GM13976 (cell line): ENCODE results near the gene BMPR1B.

Source experiments
- DNase-seq: peaks from one replicate; pipeline ENCODE4 v3.0.0; 2012; ENCODE audit warnings: low spot score
- CTCF ChIP-seq: IDR thresholded peaks from 2 replicates; pipeline ENCODE4 v1.5.1; 2012; ENCODE audit warnings: borderline replicate concordance, mild to moderate bottlenecking; ENCODE audit not compliant: insufficient read depth; ENCODE audit errors: extremely low read depth, missing control alignments, control extremely low read depth
- in situ Hi-C: fragments of 300-500 bp; cut with MboI; formaldehyde crosslinking; loops from one replicate; pipeline ENCODE4 v1.12.0; 2022; ENCODE audit warnings: low sequenced_read_pairs, mixed read lengths, inconsistent platforms; ENCODE audit not compliant: unreplicated experiment

BMPR1B gene

DNA sequence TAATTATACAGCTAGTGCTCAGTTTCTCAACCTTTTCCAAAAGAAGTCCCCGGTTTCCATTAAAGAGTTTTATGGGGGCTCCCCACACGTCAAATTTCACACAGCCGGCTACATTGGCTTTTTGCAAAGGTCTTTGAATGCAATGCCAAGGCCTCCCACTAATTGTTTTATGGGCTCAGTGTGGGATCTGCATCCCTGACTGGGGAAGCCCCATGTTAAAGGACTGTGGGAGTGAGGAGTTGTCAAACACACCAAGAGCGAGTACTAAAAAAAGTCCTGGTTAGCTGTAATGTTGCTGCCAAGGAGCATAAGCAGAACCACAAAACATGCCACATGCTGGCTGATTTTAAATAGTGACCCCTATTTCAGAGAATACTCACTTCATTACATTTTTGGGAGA is 162.6 kb downstream of the BMPR1B start:
- no peak for TF ChIP-seq CTCF
- in situ Hi-C loops: no loop called here
- no peak for DNase-seq

DNA sequence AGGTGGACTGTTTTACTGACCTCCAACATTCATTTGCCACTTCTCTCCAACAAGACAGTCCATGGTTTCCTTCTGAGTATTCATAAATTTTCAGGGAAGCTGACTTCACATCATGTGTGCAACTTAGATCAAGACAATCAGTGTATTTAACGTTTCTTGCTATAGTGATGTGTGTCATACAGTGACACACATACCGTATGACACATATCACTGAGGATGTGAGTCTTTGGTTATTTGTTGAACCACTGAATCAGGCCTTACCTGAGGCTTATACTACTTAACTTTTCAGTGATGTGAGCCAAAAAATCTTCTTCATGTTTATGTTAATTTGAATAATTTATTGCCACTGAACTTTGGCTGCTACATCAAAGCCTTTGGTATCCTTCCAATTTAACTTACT is 166.8 kb downstream of the BMPR1B start:
- TF ChIP-seq CTCF: no peak
- DNase-seq: no peak
- in situ Hi-C loops: no loop called here

DNA sequence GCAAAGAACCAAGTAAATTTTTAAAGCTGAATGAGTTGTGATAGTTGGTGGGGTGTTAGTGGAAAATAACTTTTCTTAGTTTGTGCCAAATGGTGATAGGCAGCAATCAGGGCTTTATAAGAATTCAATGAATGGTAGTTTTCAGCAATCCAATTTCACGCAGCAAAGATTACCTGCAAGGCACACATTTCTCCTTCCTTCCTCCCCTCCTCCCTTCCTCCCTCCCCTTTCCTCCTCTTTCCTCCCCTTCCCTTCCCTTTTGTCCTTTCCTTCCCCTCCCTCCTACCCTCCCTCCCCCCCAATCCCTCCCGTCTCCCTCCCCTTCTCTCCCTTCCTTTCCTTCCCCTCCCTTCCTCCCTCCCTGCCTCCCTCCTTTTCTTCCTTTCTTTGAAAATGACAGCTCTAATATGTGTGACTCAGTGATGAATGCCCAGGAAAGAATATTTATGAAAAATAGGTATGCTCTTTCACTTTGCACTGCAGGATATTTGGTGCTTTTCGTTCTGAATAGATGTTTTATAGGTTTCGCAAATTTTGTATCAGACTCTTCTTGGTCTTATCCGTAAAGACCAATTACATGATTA is 168.1 kb downstream of the BMPR1B start:
- in situ Hi-C loops: no loop called here
- no peak for DNase-seq

DNA sequence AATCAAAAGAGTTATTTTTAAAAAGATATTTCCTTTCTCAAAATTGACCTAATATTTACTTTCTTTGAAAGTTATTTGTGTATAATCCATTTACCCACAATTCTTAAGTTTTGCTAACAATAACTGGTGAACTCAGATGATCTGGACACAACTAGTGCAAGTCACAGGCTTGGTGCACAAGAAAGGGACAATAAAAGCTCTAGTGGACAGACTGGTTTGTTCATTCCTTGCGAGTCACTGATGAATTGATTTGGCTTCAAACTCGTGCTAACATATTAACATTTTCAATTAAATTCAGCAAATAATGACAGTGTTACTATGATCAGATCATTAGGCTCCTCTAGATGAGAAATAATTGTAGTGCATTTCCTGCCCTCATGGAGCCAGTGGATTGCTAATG is 169.2 kb downstream of the BMPR1B start:
- in situ Hi-C loops: no loop called here
- no peak for TF ChIP-seq CTCF
- no peak for DNase-seq

More for the DNA sequence above, 168.1 kb downstream of the BMPR1B start:
- TF ChIP-seq CTCF: no peak

- in situ Hi-C loops: no loop called here
- no peak for DNase-seq
These were observed 169.9 kb downstream of the BMPR1B start for GRCh38 chr4:94927696-94928095.

GRCh38 chr4:94929696-94930095 is 171.9 kb downstream of the BMPR1B start:
- no peak for TF ChIP-seq CTCF
- DNase-seq: no peak
- in situ Hi-C loops: no loop called here

More at GRCh38 chr4:94927696-94928095, 169.9 kb downstream of the BMPR1B start:
- TF ChIP-seq CTCF: no peak
